HL-60 (cell line): ENCODE data around the gene AKAP7.
A peak's percentile ranks its signal among the peaks of the same experiment; 100 is the strongest.

Experiments
- DNase-seq, 2 experiments: peaks; one replicate each; pipeline ENCODE4 v3.0.0-alpha.2; 2010 to 2020; ENCODE audit warnings: low read depth in 1 of 2, low spot score in 1 of 2
- H3K27ac ChIP-seq: fragments of 250-450 bp; sonication (Bioruptor Pico); replicated peaks from 2 replicates; pipeline ENCODE4 v1.5.1; 2020; ENCODE audit warnings: mild to moderate bottlenecking, moderate library complexity
- H3K27me3 ChIP-seq: fragments of 250-450 bp; sonication (Bioruptor Pico); 2 replicates; pipeline ENCODE4 v1.5.1; 2021; ENCODE audit warnings: mild to moderate bottlenecking, moderate library complexity; ENCODE audit not compliant: insufficient read depth, poor library complexity, severe bottlenecking
- H3K4me3 ChIP-seq: replicated peaks from 2 replicates; pipeline ENCODE4 v1.5.1; 2011; ENCODE audit warnings: mild to moderate bottlenecking, control low read depth, low read length; ENCODE audit not compliant: insufficient read depth
- GABPA ChIP-seq: IDR thresholded peaks from 2 replicates; pipeline ENCODE4 v1.6.1; 2012; ENCODE audit warnings: low read depth
- POLR2AphosphoS5 ChIP-seq: IDR thresholded peaks from 2 replicates; pipeline ENCODE4 v1.6.1; 2012; ENCODE audit warnings: low read depth
- SPI1 ChIP-seq: IDR thresholded peaks from 2 replicates; pipeline ENCODE4 v1.6.1; 2012; ENCODE audit warnings: low read depth, mild to moderate bottlenecking, borderline replicate concordance
- TF ChIP-seq, protein P1 (sequence below): IDR thresholded peaks from 2 replicates; pipeline ENCODE4 v1.6.1; 2012; ENCODE audit warnings: low read depth; ENCODE audit not compliant: insufficient replicate concordance
- TF ChIP-seq, protein P2 (sequence below): IDR thresholded peaks from one replicate; pipeline ENCODE4 v1.5.1; 2011; ENCODE audit warnings: low read length, control low read depth, inconsistent platforms; ENCODE audit not compliant: insufficient read depth

The AKAP7 gene

DNA sequence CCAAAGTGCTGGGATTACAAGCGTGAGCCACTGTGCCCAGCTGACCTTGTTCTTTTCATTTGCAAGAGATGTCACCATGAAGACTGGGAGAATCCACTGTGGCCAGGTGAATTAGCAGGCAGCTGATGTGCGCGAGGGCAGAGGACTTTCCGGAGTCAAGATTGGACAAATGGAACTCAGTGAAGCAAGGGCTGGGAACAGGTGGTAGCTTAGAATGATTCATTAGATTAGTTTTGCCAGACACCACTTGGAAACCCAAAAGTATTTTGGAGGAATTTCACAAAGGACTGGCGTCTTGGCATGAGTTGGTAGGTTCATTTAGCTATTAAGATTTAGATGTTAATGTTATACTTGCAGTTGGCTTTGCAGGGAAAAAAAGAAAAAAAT, 4.7 kb upstream of the AKAP7 start:
- Histone ChIP-seq H3K4me3 (no peak overlapping the region; the same call in 1 of the 2 replicates), H3K27me3 (peaks cover 24% of the 10 kb centered on the region), H3K27ac (no peak overlapping the region)
- TF ChIP-seq, protein P1, sequence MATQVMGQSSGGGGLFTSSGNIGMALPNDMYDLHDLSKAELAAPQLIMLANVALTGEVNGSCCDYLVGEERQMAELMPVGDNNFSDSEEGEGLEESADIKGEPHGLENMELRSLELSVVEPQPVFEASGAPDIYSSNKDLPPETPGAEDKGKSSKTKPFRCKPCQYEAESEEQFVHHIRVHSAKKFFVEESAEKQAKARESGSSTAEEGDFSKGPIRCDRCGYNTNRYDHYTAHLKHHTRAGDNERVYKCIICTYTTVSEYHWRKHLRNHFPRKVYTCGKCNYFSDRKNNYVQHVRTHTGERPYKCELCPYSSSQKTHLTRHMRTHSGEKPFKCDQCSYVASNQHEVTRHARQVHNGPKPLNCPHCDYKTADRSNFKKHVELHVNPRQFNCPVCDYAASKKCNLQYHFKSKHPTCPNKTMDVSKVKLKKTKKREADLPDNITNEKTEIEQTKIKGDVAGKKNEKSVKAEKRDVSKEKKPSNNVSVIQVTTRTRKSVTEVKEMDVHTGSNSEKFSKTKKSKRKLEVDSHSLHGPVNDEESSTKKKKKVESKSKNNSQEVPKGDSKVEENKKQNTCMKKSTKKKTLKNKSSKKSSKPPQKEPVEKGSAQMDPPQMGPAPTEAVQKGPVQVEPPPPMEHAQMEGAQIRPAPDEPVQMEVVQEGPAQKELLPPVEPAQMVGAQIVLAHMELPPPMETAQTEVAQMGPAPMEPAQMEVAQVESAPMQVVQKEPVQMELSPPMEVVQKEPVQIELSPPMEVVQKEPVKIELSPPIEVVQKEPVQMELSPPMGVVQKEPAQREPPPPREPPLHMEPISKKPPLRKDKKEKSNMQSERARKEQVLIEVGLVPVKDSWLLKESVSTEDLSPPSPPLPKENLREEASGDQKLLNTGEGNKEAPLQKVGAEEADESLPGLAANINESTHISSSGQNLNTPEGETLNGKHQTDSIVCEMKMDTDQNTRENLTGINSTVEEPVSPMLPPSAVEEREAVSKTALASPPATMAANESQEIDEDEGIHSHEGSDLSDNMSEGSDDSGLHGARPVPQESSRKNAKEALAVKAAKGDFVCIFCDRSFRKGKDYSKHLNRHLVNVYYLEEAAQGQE: no peak
- no peak for DNase-seq

DNA sequence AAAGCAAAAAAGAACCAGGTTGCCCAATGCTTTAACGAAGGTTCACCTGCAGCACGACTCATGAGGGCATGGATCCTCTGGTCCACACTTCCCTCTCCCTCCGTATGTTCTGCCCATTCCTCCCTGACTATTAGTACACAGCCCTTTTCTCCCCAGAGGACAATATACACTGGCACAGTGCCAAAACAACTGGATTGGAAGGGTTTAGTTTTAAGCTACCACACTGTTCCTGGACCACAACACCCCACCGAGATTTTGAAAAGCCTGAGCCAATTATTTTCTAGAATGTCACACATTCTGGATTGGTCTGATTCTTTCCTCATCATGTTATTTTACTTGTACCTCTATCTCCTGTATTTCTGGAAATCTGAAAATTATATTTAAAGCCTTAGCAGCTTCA, 2.9 kb upstream of the AKAP7 start:
- Histone ChIP-seq H3K27me3 (peaks cover 35% of the 10 kb centered on the region), H3K4me3 (no peak overlapping the region), H3K27ac (no peak overlapping the region)
- DNase-seq: no peak
- no peak for TF ChIP-seq SPI1
- TF ChIP-seq, protein P2, sequence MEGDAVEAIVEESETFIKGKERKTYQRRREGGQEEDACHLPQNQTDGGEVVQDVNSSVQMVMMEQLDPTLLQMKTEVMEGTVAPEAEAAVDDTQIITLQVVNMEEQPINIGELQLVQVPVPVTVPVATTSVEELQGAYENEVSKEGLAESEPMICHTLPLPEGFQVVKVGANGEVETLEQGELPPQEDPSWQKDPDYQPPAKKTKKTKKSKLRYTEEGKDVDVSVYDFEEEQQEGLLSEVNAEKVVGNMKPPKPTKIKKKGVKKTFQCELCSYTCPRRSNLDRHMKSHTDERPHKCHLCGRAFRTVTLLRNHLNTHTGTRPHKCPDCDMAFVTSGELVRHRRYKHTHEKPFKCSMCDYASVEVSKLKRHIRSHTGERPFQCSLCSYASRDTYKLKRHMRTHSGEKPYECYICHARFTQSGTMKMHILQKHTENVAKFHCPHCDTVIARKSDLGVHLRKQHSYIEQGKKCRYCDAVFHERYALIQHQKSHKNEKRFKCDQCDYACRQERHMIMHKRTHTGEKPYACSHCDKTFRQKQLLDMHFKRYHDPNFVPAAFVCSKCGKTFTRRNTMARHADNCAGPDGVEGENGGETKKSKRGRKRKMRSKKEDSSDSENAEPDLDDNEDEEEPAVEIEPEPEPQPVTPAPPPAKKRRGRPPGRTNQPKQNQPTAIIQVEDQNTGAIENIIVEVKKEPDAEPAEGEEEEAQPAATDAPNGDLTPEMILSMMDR: no peak
- TF ChIP-seq GABPA: no peak
- no peak for TF ChIP-seq POLR2AphosphoS5
- TF ChIP-seq, protein P1: no peak

- Histone ChIP-seq H3K27me3 (peaks cover 35% of the 10 kb centered on the region), H3K4me3 (no peak overlapping the region), H3K27ac (no peak overlapping the region)
- TF ChIP-seq GABPA (no peak), SPI1 (no peak), POLR2AphosphoS5 (no peak)
- TF ChIP-seq, protein P1: no peak
- TF ChIP-seq, protein P2: no peak
- DNase-seq: no peak
Observed at GRCh38 chr6:131134220-131134979, 867 bp upstream of the AKAP7 start.

DNA sequence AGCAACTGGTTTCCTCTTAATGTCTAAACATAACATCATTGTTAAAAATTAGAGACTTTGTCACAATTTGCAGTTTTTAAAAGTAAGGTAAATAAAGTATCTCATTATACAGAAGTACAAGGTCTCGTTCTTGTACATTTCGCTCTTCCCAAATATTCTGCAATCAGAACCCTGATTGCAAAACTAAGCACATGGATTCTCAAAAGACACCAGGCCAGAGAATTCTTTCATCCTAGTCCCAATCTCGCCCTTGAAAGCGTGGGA, 355 bp upstream of the AKAP7 start:
- Histone ChIP-seq H3K27me3 (peaks cover 35% of the 10 kb centered on the region), H3K27ac (no peak overlapping the region), H3K4me3 (peak overlapping the region; percentile 35)
- TF ChIP-seq SPI1 (no peak), POLR2AphosphoS5 (no peak), GABPA (no peak)
- TF ChIP-seq, protein P2: no peak
- TF ChIP-seq, protein P1: no peak
- DNase-seq: no peak
